GM12878 (cell line): ENCODE data around the gene AQP9. TPM values are rescaled to one million over a fixed set of nuclear protein-coding genes. Genes with fewer than 3 reads are reported as not detected.

Experiments used
- ATAC-seq: fragments of 200-7000 bp; cut with Tn5 transposase; 3 replicates; pipeline ENCODE4 v1.9.1; 2020; ENCODE audit warnings: mild to moderate bottlenecking, moderate library complexity
- BruUV-seq: library from RNA; stranded (reverse); fragments of 400-500 nt; replicated peaks from 2 replicates; lab custom pipeline; 2021; lab: Mats Ljungman, UMichigan
- CTCF ChIA-PET: fragments of 300-600 bp; sonication (Branson Sonifier 250); formaldehyde crosslinking; extraction: SDS; loops from one replicate; lab custom pipeline; 2021; ENCODE audit warnings: inconsistent platforms; lab: Yijun Ruan, JAX
- POLR2A ChIA-PET: fragments of 350-600 bp; formaldehyde crosslinking; extraction: SDS; loops from one replicate; lab custom pipeline; 2021; ENCODE audit warnings: inconsistent platforms; lab: Charles Lee
- RAD21 ChIA-PET: fragments of 300-600 bp; sonication (Branson Sonifier 250); formaldehyde crosslinking; loops from one replicate; lab custom pipeline; 2023; ENCODE audit warnings: antibody characterized with exemption; ENCODE audit not compliant: unreplicated experiment; lab: Charles Lee
- SMC1A ChIA-PET: fragments of 300-600 bp; sonication (Branson Sonifier 250); formaldehyde crosslinking; loops from one replicate; lab custom pipeline; 2023; ENCODE audit not compliant: unreplicated experiment, uncharacterized antibody; lab: Charles Lee
- DNase-seq: peaks from one replicate; pipeline ENCODE4 v3.0.0-alpha.2; 2011; ENCODE audit warnings: low read depth, low spot score
- FAIRE-seq: peaks from 3 replicates; lab custom pipeline; 2011; peaks lifted over from hg19 to GRCh38; lab: Jason Lieb, UNC
- H2AFZ ChIP-seq: 2 replicates; pipeline ENCODE4 v1.6.0; 2011; ENCODE audit warnings: low read depth, low read length, control low read depth; ENCODE audit not compliant: control insufficient read depth
- H3K27ac ChIP-seq: 2 replicates; pipeline ENCODE4 v1.5.1; 2011; ENCODE audit warnings: control low read depth; ENCODE audit not compliant: control insufficient read depth, insufficient read depth
- H3K27me3 ChIP-seq, 2 experiments: replicated peaks in 1 of 2; 2 replicates each; pipeline versions ENCODE4 v1.6.0 to v1.6.1; 2011; ENCODE audit warnings: low read length in 1 of 2; ENCODE audit not compliant: control insufficient read depth in 2 of 2, insufficient read depth in 2 of 2
- H3K36me3 ChIP-seq, 2 experiments: 2 replicates each; pipeline ENCODE4 v1.5.1; 2011; ENCODE audit warnings: low read length in 1 of 2; ENCODE audit not compliant: control insufficient read depth in 2 of 2, insufficient read depth in 2 of 2
- H3K4me1 ChIP-seq: 2 replicates; pipeline ENCODE4 v1.6.1; 2011; ENCODE audit warnings: mild to moderate bottlenecking, low read length, moderate library complexity, mixed read lengths; ENCODE audit not compliant: control insufficient read depth, insufficient read depth
- H3K4me2 ChIP-seq: 2 replicates; pipeline ENCODE4 v1.6.0; 2011; ENCODE audit warnings: control low read depth; ENCODE audit not compliant: control insufficient read depth, insufficient read depth
- H3K4me3 ChIP-seq: fragments of 200-600 bp; sonication (generic); 2 replicates; pipeline ENCODE4 v1.5.1; 2016
- H3K79me2 ChIP-seq: 2 replicates; pipeline ENCODE4 v1.6.0; 2011; ENCODE audit warnings: low read length; ENCODE audit not compliant: control insufficient read depth, insufficient read depth
- H3K9ac ChIP-seq: 2 replicates; pipeline ENCODE4 v1.8.0; 2011; ENCODE audit warnings: low read length, control low read depth, mixed read lengths; ENCODE audit not compliant: control insufficient read depth, insufficient read depth
- H3K9me3 ChIP-seq: replicated peaks from 3 replicates; pipeline ENCODE4 v1.5.1; 2011; ENCODE audit warnings: mild to moderate bottlenecking, low read length; ENCODE audit not compliant: control insufficient read depth, insufficient read depth
- H4K20me1 ChIP-seq: 2 replicates; pipeline ENCODE4 v1.6.0; 2011; ENCODE audit not compliant: control insufficient read depth, insufficient read depth
- FOXM1 ChIP-seq: IDR thresholded peaks from 2 replicates; pipeline ENCODE4 v1.6.1; 2012; ENCODE audit warnings: low read depth, mild to moderate bottlenecking, inconsistent platforms, low read length, moderate library complexity
- SMARCA5 ChIP-seq: fragments of 450-650 bp; IDR thresholded peaks from 2 replicates; pipeline ENCODE4 v1.6.1; 2017; ENCODE audit warnings: mild to moderate bottlenecking
- SUPT20H ChIP-seq: IDR thresholded peaks from 2 replicates; pipeline ENCODE4 v1.6.1; 2011; ENCODE audit warnings: low read depth, mild to moderate bottlenecking, low read length, moderate library complexity, borderline replicate concordance; ENCODE audit not compliant: control insufficient read depth
- WGBS: methylation state at CpG from one replicate; pipeline ENCODE4 v1.1.6; 2016; ENCODE audit warnings: low lambda C conversion rate; ENCODE audit not compliant: insufficient replicate concordance, insufficient coverage; ENCODE audit errors: missing lambda C conversion rate; 5-methylcytosine and 5-hydroxymethylcytosine counted together
- in situ Hi-C: fragments of 300-500 bp; cut with MboI; formaldehyde crosslinking; loops from 9 replicates; pipeline ENCODE4 v1.14.3; 2018; ENCODE audit warnings: mixed read lengths
- intact Hi-C: fragments of 100-400 bp; cut with micrococcal nuclease; formaldehyde crosslinking; loops from one replicate; pipeline ENCODE4 v1.14.2; 2022; ENCODE audit not compliant: unreplicated experiment
- polyA plus RNA-seq, 11 experiments: library from polyadenylated mRNA; depleted of rRNA in 4 of 11; unstranded in 6 of 11; stranded (reverse) in 5 of 11; fragments of >200 nt; fragmentation: Nextera tagmentation in 4 of 11; fragmentation: Illumina TruSeq in 1 of 11; extraction: Ambion mirVana in 4 of 11; extraction: Trizol in 1 of 11; gene quantifications; 1 replicate in 1 of 11; 2 replicates in 10 of 11; pipeline versions ENCODE4 v1.2.1 to v1.2.3, GENCODE V29; 2011 to 2016; ENCODE audit warnings: inconsistent platforms in 2 of 11, missing spikeins in 2 of 11, low read depth in 1 of 11
- total RNA-seq, 4 experiments: library from RNA; depleted of rRNA in 3 of 4; stranded (reverse); fragments of >200 nt in 3 of 4; fragmentation: Illumina TruSeq in 1 of 4; extraction: Trizol in 1 of 4; gene quantifications; 2 replicates each; pipeline versions ENCODE4 v1.2.1 to v1.2.3, GENCODE V29; 2013 to 2021
- TF ChIP-seq, protein P1 (sequence below): IDR thresholded peaks from 2 replicates; pipeline ENCODE4 v1.6.1; 2012; ENCODE audit warnings: mild to moderate bottlenecking, low read depth, low read length
- TF ChIP-seq, protein P2 (sequence below): fragments of 450-650 bp; IDR thresholded peaks from 2 replicates; pipeline ENCODE4 v1.6.1; 2016; ENCODE audit warnings: mild to moderate bottlenecking
- TF ChIP-seq, protein P3 (sequence below): fragments of 450-650 bp; IDR thresholded peaks from 2 replicates; pipeline ENCODE4 v1.6.1; 2017; ENCODE audit warnings: mild to moderate bottlenecking, low read depth, inconsistent platforms; ENCODE audit not compliant: poor library complexity, severe bottlenecking
- TF ChIP-seq, protein P4 (sequence below): fragments of 450-650 bp; IDR thresholded peaks from 2 replicates; pipeline ENCODE4 v1.6.1; 2018; ENCODE audit warnings: mild to moderate bottlenecking, low read depth, moderate library complexity; ENCODE audit not compliant: partially characterized antibody

AQP9 gene
- total and polyA plus RNA-seq, 10 of the 15 experiments (the other 5 are each of a cell fraction or from before 2014, with no cell fraction given), result 0.05 to 3.0 (median 0.22) TPM

DNA sequence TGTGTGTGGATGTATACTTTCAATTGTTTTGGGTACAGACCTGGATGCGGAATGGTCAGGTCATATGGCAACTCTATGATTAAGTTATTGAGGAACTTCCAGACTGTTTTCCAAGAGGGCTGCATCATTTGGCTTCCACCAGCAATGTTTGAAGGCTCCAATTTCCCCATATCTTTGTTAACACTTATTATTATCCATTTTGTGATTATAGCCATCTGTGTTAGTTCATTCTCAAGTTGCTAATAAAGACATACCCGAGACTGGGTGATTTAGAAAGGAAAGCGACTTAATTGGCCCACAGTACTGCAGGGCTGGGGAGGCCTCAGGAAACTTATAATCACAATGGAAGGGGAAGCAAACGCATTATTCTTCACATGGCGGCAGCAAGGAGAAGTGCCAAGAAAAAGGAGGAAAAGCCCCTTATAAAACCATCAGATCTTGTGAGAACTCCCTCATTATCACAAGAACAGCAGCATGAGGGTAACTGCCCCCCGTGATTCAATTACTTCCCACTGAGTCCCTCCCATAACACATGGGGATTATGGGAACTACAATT is 41.6 kb upstream of the AQP9 start:
- WGBS, result 47% methylated on average over 6 of the region's 6 CpGs
- ChIA-PET CTCF (no interaction called here), POLR2A (no interaction called here), SMC1A (no interaction called here), RAD21 (no interaction called here)
- FAIRE-seq (no peak), ATAC-seq (no peak), DNase-seq (no peak)
- intact Hi-C loops, result no loop called here
- Histone ChIP-seq H2AFZ (no peak overlapping the region), H3K36me3 (no peaks in the 10 kb centered on the region), H3K27ac (no peak overlapping the region), H3K4me2 (no peak overlapping the region), H3K4me3 (no peak overlapping the region), H3K27me3 (no peaks in the 10 kb centered on the region), H3K9me3 (no peaks in the 10 kb centered on the region), H3K79me2 (no peaks in the 10 kb centered on the region), H3K9ac (no peak overlapping the region), H4K20me1 (no peaks in the 10 kb centered on the region), H3K4me1 (no peaks in the 10 kb centered on the region)
- in situ Hi-C loops, result no loop called here
- no TSS peak for BruUV-seq
- no peak for TF ChIP-seq SMARCA5
- TF ChIP-seq, protein P1, sequence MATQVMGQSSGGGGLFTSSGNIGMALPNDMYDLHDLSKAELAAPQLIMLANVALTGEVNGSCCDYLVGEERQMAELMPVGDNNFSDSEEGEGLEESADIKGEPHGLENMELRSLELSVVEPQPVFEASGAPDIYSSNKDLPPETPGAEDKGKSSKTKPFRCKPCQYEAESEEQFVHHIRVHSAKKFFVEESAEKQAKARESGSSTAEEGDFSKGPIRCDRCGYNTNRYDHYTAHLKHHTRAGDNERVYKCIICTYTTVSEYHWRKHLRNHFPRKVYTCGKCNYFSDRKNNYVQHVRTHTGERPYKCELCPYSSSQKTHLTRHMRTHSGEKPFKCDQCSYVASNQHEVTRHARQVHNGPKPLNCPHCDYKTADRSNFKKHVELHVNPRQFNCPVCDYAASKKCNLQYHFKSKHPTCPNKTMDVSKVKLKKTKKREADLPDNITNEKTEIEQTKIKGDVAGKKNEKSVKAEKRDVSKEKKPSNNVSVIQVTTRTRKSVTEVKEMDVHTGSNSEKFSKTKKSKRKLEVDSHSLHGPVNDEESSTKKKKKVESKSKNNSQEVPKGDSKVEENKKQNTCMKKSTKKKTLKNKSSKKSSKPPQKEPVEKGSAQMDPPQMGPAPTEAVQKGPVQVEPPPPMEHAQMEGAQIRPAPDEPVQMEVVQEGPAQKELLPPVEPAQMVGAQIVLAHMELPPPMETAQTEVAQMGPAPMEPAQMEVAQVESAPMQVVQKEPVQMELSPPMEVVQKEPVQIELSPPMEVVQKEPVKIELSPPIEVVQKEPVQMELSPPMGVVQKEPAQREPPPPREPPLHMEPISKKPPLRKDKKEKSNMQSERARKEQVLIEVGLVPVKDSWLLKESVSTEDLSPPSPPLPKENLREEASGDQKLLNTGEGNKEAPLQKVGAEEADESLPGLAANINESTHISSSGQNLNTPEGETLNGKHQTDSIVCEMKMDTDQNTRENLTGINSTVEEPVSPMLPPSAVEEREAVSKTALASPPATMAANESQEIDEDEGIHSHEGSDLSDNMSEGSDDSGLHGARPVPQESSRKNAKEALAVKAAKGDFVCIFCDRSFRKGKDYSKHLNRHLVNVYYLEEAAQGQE, result no peak
- no peak for TF ChIP-seq FOXM1
- TF ChIP-seq, protein P2, sequence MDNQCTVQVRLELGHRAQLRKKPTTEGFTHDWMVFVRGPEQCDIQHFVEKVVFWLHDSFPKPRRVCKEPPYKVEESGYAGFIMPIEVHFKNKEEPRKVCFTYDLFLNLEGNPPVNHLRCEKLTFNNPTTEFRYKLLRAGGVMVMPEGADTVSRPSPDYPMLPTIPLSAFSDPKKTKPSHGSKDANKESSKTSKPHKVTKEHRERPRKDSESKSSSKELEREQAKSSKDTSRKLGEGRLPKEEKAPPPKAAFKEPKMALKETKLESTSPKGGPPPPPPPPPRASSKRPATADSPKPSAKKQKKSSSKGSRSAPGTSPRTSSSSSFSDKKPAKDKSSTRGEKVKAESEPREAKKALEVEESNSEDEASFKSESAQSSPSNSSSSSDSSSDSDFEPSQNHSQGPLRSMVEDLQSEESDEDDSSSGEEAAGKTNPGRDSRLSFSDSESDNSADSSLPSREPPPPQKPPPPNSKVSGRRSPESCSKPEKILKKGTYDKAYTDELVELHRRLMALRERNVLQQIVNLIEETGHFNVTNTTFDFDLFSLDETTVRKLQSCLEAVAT, result no peak
- TF ChIP-seq, protein P3, sequence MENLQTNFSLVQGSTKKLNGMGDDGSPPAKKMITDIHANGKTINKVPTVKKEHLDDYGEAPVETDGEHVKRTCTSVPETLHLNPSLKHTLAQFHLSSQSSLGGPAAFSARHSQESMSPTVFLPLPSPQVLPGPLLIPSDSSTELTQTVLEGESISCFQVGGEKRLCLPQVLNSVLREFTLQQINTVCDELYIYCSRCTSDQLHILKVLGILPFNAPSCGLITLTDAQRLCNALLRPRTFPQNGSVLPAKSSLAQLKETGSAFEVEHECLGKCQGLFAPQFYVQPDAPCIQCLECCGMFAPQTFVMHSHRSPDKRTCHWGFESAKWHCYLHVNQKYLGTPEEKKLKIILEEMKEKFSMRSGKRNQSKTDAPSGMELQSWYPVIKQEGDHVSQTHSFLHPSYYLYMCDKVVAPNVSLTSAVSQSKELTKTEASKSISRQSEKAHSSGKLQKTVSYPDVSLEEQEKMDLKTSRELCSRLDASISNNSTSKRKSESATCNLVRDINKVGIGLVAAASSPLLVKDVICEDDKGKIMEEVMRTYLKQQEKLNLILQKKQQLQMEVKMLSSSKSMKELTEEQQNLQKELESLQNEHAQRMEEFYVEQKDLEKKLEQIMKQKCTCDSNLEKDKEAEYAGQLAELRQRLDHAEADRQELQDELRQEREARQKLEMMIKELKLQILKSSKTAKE, result no peak
- TF ChIP-seq SUPT20H, result no peak
- TF ChIP-seq, protein P4, sequence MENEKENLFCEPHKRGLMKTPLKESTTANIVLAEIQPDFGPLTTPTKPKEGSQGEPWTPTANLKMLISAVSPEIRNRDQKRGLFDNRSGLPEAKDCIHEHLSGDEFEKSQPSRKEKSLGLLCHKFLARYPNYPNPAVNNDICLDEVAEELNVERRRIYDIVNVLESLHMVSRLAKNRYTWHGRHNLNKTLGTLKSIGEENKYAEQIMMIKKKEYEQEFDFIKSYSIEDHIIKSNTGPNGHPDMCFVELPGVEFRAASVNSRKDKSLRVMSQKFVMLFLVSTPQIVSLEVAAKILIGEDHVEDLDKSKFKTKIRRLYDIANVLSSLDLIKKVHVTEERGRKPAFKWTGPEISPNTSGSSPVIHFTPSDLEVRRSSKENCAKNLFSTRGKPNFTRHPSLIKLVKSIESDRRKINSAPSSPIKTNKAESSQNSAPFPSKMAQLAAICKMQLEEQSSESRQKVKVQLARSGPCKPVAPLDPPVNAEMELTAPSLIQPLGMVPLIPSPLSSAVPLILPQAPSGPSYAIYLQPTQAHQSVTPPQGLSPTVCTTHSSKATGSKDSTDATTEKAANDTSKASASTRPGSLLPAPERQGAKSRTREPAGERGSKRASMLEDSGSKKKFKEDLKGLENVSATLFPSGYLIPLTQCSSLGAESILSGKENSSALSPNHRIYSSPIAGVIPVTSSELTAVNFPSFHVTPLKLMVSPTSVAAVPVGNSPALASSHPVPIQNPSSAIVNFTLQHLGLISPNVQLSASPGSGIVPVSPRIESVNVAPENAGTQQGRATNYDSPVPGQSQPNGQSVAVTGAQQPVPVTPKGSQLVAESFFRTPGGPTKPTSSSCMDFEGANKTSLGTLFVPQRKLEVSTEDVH, result no peak
